Measurements from ENCODE around the gene CD22.

DNA sequence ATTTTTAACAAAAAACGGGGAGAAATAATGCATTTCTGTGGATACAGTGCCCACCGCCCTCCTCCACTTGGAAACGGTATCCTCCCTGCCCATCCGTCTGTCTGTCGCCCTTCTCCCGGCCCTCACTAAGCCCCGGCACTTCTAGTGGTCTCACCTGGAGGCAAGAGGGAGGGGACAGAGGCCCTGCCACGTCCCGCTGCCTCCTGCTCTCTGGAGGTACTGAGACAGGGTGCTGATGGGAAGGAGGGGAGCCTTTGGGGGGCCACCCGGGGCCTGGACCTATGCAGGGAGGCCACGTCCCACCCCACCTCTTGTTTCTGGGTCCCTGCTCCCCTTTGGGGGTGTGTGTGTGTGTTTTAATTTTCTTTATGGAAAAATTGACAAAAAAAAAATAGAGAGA is 49.6 kb upstream of the CD22 start:
- TF ChIP-seq SMC3 (IDR thresholded peaks at IDR 0.05; ENCODE audit: low read length): no peak
- TF ChIP-seq ZNF263 (CRISPR knock-in tag; IDR thresholded peaks at IDR 0.05): no peak
- TF ChIP-seq ZMYM3 (CRISPR knock-in tag; IDR thresholded peaks at IDR 0.05): no peak
- TF ChIP-seq, protein P1, sequence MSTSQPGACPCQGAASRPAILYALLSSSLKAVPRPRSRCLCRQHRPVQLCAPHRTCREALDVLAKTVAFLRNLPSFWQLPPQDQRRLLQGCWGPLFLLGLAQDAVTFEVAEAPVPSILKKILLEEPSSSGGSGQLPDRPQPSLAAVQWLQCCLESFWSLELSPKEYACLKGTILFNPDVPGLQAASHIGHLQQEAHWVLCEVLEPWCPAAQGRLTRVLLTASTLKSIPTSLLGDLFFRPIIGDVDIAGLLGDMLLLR (CRISPR knock-in tag; IDR thresholded peaks at IDR 0.05): no peak
- TF ChIP-seq ZNF12 (CRISPR knock-in tag; IDR thresholded peaks at IDR 0.05): no peak
- TF ChIP-seq ZNF207 (IDR thresholded peaks at IDR 0.05; ENCODE audit: borderline replicate concordance): no peak
- TF ChIP-seq ZNF879 (CRISPR knock-in tag; IDR thresholded peaks at IDR 0.05): no peak
- TF ChIP-seq, protein P2, sequence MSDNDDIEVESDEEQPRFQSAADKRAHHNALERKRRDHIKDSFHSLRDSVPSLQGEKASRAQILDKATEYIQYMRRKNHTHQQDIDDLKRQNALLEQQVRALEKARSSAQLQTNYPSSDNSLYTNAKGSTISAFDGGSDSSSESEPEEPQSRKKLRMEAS (IDR thresholded peaks at IDR 0.05): no peak
- TF ChIP-seq, protein P3, sequence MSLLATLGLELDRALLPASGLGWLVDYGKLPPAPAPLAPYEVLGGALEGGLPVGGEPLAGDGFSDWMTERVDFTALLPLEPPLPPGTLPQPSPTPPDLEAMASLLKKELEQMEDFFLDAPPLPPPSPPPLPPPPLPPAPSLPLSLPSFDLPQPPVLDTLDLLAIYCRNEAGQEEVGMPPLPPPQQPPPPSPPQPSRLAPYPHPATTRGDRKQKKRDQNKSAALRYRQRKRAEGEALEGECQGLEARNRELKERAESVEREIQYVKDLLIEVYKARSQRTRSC (CRISPR knock-in tag; IDR thresholded peaks at IDR 0.05; ENCODE audit: low read depth): no peak
- TF ChIP-seq, protein P4, sequence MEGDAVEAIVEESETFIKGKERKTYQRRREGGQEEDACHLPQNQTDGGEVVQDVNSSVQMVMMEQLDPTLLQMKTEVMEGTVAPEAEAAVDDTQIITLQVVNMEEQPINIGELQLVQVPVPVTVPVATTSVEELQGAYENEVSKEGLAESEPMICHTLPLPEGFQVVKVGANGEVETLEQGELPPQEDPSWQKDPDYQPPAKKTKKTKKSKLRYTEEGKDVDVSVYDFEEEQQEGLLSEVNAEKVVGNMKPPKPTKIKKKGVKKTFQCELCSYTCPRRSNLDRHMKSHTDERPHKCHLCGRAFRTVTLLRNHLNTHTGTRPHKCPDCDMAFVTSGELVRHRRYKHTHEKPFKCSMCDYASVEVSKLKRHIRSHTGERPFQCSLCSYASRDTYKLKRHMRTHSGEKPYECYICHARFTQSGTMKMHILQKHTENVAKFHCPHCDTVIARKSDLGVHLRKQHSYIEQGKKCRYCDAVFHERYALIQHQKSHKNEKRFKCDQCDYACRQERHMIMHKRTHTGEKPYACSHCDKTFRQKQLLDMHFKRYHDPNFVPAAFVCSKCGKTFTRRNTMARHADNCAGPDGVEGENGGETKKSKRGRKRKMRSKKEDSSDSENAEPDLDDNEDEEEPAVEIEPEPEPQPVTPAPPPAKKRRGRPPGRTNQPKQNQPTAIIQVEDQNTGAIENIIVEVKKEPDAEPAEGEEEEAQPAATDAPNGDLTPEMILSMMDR (CRISPR knock-in tag; IDR thresholded peaks at IDR 0.05): no peak
- no peak for TF ChIP-seq TCF12 (IDR thresholded peaks at IDR 0.05)
- TF ChIP-seq TCF12 (CRISPR knock-in tag; IDR thresholded peaks at IDR 0.05): no peak
- TF ChIP-seq EZH2 (conservative IDR thresholded peaks at IDR 0.05; ENCODE audit: low read depth, low read length): no peak
- TF ChIP-seq ZNF431 (CRISPR knock-in tag; IDR thresholded peaks at IDR 0.05; ENCODE audit: borderline replicate concordance, low read depth): no peak
- TF ChIP-seq EP300 (IDR thresholded peaks at IDR 0.05; ENCODE audit: low read depth in 2 of 2, low read length in 2 of 2): no peak
- TF ChIP-seq EP300 (CRISPR knock-in tag; IDR thresholded peaks at IDR 0.05; ENCODE audit: borderline replicate concordance): no peak

All from HepG2 (cell line).